Vagina (tissue), 2 donors: ENCODE results near the gene UTP14A. TPM values are rescaled to one million over a fixed set of nuclear protein-coding genes. Genes with fewer than 3 reads are reported as not detected.
A peak's percentile ranks its signal among the peaks of the same experiment; 100 is the strongest.

Source experiments
- DNase-seq, 2 donors: peaks; one replicate each; pipeline ENCODE4 v3.0.0-alpha.2; 2017; ENCODE audit errors: extremely low spot score in 2 of 2
- H3K27ac ChIP-seq: fragments of 200-600 bp; sonication (generic); one replicate; pipeline ENCODE4 v1.5.1; 2019
- H3K27me3 ChIP-seq: fragments of 200-600 bp; sonication (generic); one replicate; pipeline ENCODE4 v1.5.1; 2019
- H3K36me3 ChIP-seq, 2 donors: fragments of 200-600 bp; sonication (generic); one replicate each; pipeline ENCODE4 v1.5.1; 2017 to 2019
- H3K4me1 ChIP-seq: fragments of 200-600 bp; sonication (generic); one replicate; pipeline ENCODE4 v1.5.1; 2019
- H3K4me3 ChIP-seq, 2 donors: fragments of 200-600 bp; sonication (generic); 1 replicate in 1 of 2; 2 replicates in 1 of 2; pipeline ENCODE4 v1.5.1; 2016 to 2019
- H3K9me3 ChIP-seq: fragments of 200-600 bp; sonication (generic); one replicate; pipeline ENCODE4 v1.5.1; 2019
- CTCF ChIP-seq, 3 experiments: fragments of 450-650 bp in 2 of 3; fragments of 200-600 bp in 1 of 3; sonication (generic) in 1 of 3; IDR thresholded peaks; one replicate each; pipeline ENCODE4 v1.5.1; 2017 to 2019; ENCODE audit warnings: antibody characterized with exemption in 3 of 3, mild to moderate bottlenecking in 2 of 3, moderate library complexity in 2 of 3
- POLR2A ChIP-seq, 2 donors: fragments of 450-650 bp; IDR thresholded peaks; one replicate each; pipeline ENCODE4 v1.6.1; 2017; ENCODE audit warnings: antibody characterized with exemption in 2 of 2, mild to moderate bottlenecking in 2 of 2, moderate library complexity in 2 of 2
- POLR2AphosphoS5 ChIP-seq, 2 donors: sonication (generic); formaldehyde crosslinking; IDR thresholded peaks; one replicate each; pipeline ENCODE4 v1.9.0; 2017; ENCODE audit warnings: antibody characterized with exemption in 2 of 2, mild to moderate bottlenecking in 2 of 2, low read depth in 1 of 2; ENCODE audit not compliant: insufficient read depth in 1 of 2
- intact Hi-C: fragments of 100-400 bp; cut with DNase I; formaldehyde crosslinking; loops from one replicate; pipeline ENCODE4 v1.15.1; 2023
- total RNA-seq: library from RNA; depleted of rRNA; stranded (reverse); fragments of >200 nt; gene quantifications from one replicate; pipeline ENCODE4 v1.2.3, GENCODE V29; 2016

The UTP14A gene
- total RNA-seq, 1 donor from 2014 or later = 9.8 TPM

GRCh38 chrX:129876771-129877305 lies 29.1 kb upstream of the UTP14A start:
- no peak for DNase-seq
- intact Hi-C loops = no loop called here
- no peaks in the 10 kb centered on the region for H3K9me3 ChIP-seq

GRCh38 chrX:129877401-129877800 lies 28.6 kb upstream of the UTP14A start:
- DNase-seq = no peak
- Histone ChIP-seq H3K27me3 (no peaks in the 10 kb centered on the region), H3K27ac (no peak overlapping the region), H3K36me3 (no peaks in the 10 kb centered on the region), H3K4me1 (no peaks in the 10 kb centered on the region), H3K4me3 (no peak overlapping the region), H3K9me3 (no peaks in the 10 kb centered on the region)
- TF ChIP-seq CTCF (IDR thresholded peaks at IDR 0.05) = no peak
- TF ChIP-seq POLR2AphosphoS5 (IDR thresholded peaks at IDR 0.05; ENCODE audit: insufficient read depth in 1 of 2, low read depth in 1 of 2) = no peak
- no peak for TF ChIP-seq POLR2A (IDR thresholded peaks at IDR 0.05)
- intact Hi-C loops = no loop called here

More at GRCh38 chrX:129876771-129877305, 29.1 kb upstream of the UTP14A start:
- Histone ChIP-seq H3K36me3 (no peaks in the 10 kb centered on the region), H3K27me3 (no peaks in the 10 kb centered on the region), H3K27ac (no peak overlapping the region), H3K4me1 (no peaks in the 10 kb centered on the region), H3K4me3 (no peak overlapping the region)
- TF ChIP-seq CTCF (IDR thresholded peaks at IDR 0.05) = no peak
- no peak for TF ChIP-seq POLR2A (IDR thresholded peaks at IDR 0.05)
- no peak for TF ChIP-seq POLR2AphosphoS5 (IDR thresholded peaks at IDR 0.05; ENCODE audit: insufficient read depth in 1 of 2, low read depth in 1 of 2)

- Histone ChIP-seq H3K9me3 (no peaks in the 10 kb centered on the region), H3K4me1 (no peaks in the 10 kb centered on the region), H3K4me3 (no peak overlapping the region), H3K36me3 (no peaks in the 10 kb centered on the region), H3K27me3 (no peaks in the 10 kb centered on the region), H3K27ac (no peak overlapping the region)
- DNase-seq = no peak
- intact Hi-C loops = loop anchor here (10.0 kb wide), 1 partner anchor 275 kb away; no protein-coding TSS in a partner anchor
- TF ChIP-seq POLR2A (IDR thresholded peaks at IDR 0.05) (no peak), CTCF (IDR thresholded peaks at IDR 0.05) (no peak), POLR2AphosphoS5 (IDR thresholded peaks at IDR 0.05; ENCODE audit: insufficient read depth in 1 of 2, low read depth in 1 of 2) (no peak)
Observed at GRCh38 chrX:129900054-129900453, 5.9 kb upstream of the UTP14A start.

- Histone ChIP-seq H3K27me3 (no peaks in the 10 kb centered on the region), H3K27ac (no peak overlapping the region), H3K9me3 (no peaks in the 10 kb centered on the region), H3K4me3 (no peak overlapping the region), H3K36me3 (peaks cover 0 to 9% of the 10 kb centered on the region in 2 donors), H3K4me1 (peaks cover 5% of the 10 kb centered on the region)
- intact Hi-C loops = loop anchor here (10.0 kb wide), 1 partner anchor 284 kb away; no protein-coding TSS in a partner anchor
- no peak for DNase-seq
- no peak for TF ChIP-seq POLR2A (IDR thresholded peaks at IDR 0.05)
- TF ChIP-seq CTCF (IDR thresholded peaks at IDR 0.05) = no peak
- no peak for TF ChIP-seq POLR2AphosphoS5 (IDR thresholded peaks at IDR 0.05; ENCODE audit: insufficient read depth in 1 of 2, low read depth in 1 of 2)
Observed at GRCh38 chrX:129908636-129909035, 2.7 kb downstream of the UTP14A start.

- no peak overlapping the region for H3K27ac ChIP-seq
- intact Hi-C loops = loop anchor here (1.0 kb wide), 1 partner anchor 135 kb away; no protein-coding TSS in a partner anchor
- no peaks in the 10 kb centered on the region for H3K9me3 ChIP-seq
- no peaks in the 10 kb centered on the region for H3K4me1 ChIP-seq
- H3K36me3 ChIP-seq = peaks cover 0 to 14% of the 10 kb centered on the region in 2 donors
- H3K4me3 ChIP-seq = no peak overlapping the region
- no peak for DNase-seq
- TF ChIP-seq POLR2A (IDR thresholded peaks at IDR 0.05) (no peak), CTCF (IDR thresholded peaks at IDR 0.05) (peak in 2 of 3 experiments; percentile 53 to 61)
- no peaks in the 10 kb centered on the region for H3K27me3 ChIP-seq
Observed at GRCh38 chrX:129925305-129926092, 19.5 kb downstream of the UTP14A start.
